ENCODE measurements around the gene ZNF19. TPM values are rescaled to one million over a fixed set of nuclear protein-coding genes. Genes with fewer than 3 reads are reported as not detected.
A peak's percentile ranks its signal among the peaks of the same experiment; 100 is the strongest.

ZNF19 gene
- total and polyA plus RNA-seq, 9 of the 15 experiments (the other 6 are each of a cell fraction or from before 2014, with no cell fraction given), result 1.2 to 2.8 (median 1.8) TPM

DNA sequence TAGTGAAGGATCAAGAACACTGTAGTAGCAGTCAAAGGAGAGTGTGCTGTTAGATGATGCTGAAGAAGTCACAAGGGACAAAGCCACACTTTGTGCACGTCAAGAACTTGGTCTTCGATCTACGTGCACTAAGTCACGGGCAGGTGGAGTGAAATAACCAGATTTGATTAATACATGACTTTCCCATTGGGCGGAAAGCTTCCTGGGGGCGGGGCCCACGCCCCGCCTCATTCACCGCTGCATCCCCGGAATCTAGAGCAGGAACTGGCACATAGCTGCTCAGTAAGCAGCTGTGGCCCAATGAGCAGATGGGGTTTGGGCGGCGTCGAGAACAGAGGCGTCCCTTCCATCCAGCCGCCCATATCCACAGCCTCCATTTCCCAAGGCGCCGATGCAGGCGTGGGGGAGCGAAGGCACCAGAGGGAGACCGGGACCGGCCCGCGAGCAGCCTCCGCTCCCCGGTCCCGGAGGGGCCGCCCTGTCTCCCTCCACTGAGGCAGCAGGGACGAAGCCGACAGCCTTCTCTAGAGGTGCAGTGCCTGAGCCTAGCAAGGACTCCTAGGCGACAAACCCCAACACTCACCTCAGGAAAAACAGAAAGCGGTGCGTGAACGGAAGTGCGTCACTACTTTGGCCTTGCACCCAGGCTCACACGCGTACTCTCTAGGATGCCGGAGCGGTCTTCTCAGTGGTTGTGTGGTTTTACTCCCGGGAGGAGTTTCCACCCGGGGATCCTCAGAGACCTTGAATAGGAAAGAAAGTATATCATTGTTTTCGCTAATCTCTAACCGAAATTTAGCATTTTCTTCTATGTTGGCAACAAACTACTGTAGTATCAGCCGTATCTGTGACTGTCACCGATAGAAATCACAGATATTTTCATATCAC is 4.9 kb downstream of the ZNF19 start (continued):
- TF ChIP-seq, protein P1, sequence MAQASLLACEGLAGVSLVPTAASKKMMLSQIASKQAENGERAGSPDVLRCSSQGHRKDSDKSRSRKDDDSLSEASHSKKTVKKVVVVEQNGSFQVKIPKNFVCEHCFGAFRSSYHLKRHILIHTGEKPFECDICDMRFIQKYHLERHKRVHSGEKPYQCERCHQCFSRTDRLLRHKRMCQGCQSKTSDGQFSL (CRISPR knock-in tag; IDR thresholded peaks at IDR 0.05), result peak; percentile 40; the same call in 1 of the 2 replicates
- TF ChIP-seq, protein P1 (tag; IDR thresholded peaks at IDR 0.05), result 0 out of 4 replicates have a peak, but pooled peaks of 1 of the 2 experiments have one; percentile 59
- TF ChIP-seq MCM2 (IDR thresholded peaks at IDR 0.05; ENCODE audit: low read depth) (no peak), SRSF9 (IDR thresholded peaks at IDR 0.05; ENCODE audit: borderline replicate concordance, low read depth, low read length) (no peak), KDM4B (IDR thresholded peaks at IDR 0.05; ENCODE audit: borderline replicate concordance in 2 of 2, low read depth in 1 of 2) (no peak; a peak in 1 of 4 replicates), ZFX (CRISPR knock-in tag; IDR thresholded peaks at IDR 0.05) (peak; percentile 64), ZNF174 (CRISPR knock-in tag; IDR thresholded peaks at IDR 0.05) (no peak), CEBPG (CRISPR knock-in tag; IDR thresholded peaks at IDR 0.05) (no peak), CEBPG (tag; conservative IDR thresholded peaks at IDR 0.05 in 1 of 2, IDR thresholded peaks at IDR 0.05 in 1 of 2) (no peak), SIN3B (IDR thresholded peaks at IDR 0.05; ENCODE audit: low read depth) (peak; percentile 75; the same call in 1 of the 2 replicates), TARDBP (IDR thresholded peaks at IDR 0.05) (peak; percentile 44; the same call in 1 of the 2 replicates), ZNF766 (CRISPR knock-in tag; conservative IDR thresholded peaks at IDR 0.05) (0 out of 2 replicates have a peak, but pooled peaks have one; percentile 58), DPF2 (IDR thresholded peaks at IDR 0.05) (0 out of 2 replicates have a peak, but pooled peaks have one; percentile 41), OTX1 (CRISPR knock-in tag; IDR thresholded peaks at IDR 0.05) (peak; percentile 35; the same call in 1 of the 2 replicates), KAT7 (CRISPR knock-in tag; IDR thresholded peaks at IDR 0.05; ENCODE audit: borderline replicate concordance) (0 out of 2 replicates have a peak, but pooled peaks have one; percentile 77), ZBTB1 (CRISPR knock-in tag; IDR thresholded peaks at IDR 0.05; ENCODE audit: borderline replicate concordance, low read depth) (peak; percentile 65)
- TF ChIP-seq, protein P2, sequence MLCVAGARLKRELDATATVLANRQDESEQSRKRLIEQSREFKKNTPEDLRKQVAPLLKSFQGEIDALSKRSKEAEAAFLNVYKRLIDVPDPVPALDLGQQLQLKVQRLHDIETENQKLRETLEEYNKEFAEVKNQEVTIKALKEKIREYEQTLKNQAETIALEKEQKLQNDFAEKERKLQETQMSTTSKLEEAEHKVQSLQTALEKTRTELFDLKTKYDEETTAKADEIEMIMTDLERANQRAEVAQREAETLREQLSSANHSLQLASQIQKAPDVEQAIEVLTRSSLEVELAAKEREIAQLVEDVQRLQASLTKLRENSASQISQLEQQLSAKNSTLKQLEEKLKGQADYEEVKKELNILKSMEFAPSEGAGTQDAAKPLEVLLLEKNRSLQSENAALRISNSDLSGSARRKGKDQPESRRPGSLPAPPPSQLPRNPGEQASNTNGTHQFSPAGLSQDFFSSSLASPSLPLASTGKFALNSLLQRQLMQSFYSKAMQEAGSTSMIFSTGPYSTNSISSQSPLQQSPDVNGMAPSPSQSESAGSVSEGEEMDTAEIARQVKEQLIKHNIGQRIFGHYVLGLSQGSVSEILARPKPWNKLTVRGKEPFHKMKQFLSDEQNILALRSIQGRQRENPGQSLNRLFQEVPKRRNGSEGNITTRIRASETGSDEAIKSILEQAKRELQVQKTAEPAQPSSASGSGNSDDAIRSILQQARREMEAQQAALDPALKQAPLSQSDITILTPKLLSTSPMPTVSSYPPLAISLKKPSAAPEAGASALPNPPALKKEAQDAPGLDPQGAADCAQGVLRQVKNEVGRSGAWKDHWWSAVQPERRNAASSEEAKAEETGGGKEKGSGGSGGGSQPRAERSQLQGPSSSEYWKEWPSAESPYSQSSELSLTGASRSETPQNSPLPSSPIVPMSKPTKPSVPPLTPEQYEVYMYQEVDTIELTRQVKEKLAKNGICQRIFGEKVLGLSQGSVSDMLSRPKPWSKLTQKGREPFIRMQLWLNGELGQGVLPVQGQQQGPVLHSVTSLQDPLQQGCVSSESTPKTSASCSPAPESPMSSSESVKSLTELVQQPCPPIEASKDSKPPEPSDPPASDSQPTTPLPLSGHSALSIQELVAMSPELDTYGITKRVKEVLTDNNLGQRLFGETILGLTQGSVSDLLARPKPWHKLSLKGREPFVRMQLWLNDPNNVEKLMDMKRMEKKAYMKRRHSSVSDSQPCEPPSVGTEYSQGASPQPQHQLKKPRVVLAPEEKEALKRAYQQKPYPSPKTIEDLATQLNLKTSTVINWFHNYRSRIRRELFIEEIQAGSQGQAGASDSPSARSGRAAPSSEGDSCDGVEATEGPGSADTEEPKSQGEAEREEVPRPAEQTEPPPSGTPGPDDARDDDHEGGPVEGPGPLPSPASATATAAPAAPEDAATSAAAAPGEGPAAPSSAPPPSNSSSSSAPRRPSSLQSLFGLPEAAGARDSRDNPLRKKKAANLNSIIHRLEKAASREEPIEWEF (CRISPR knock-in tag; IDR thresholded peaks at IDR 0.05), result no peak
